NCI-H524 treated with DMSO at 0.1 percent for 48 hours (cell line): Measurements from ENCODE around the gene BPI.
"Not testable (repeated sequence)": the region's sequence is repeated elsewhere in the genome, so short reads cannot be mapped to it uniquely, and the experiment has no call there.

Source experiments
- DNase-seq: peaks from one replicate; lab custom pipeline; 2025; lab: John Stamatoyannopoulos, UW

The BPI gene

GRCh38 chr20:38303908-38304379, at the start of gene BPI:
TSS of gene BPI (plus strand) at chr20:38304156. CDS start at chr20:38304224, 68 bp downstream.
- DNase-seq: no peak

- not testable (repeated sequence) for DNase-seq
Measured at GRCh38 chr20:38254621-38255020, 49.3 kb upstream of the BPI start.

- DNase-seq: no peak
Measured at GRCh38 chr20:38255393-38255792, 48.6 kb upstream of the BPI start.

DNA sequence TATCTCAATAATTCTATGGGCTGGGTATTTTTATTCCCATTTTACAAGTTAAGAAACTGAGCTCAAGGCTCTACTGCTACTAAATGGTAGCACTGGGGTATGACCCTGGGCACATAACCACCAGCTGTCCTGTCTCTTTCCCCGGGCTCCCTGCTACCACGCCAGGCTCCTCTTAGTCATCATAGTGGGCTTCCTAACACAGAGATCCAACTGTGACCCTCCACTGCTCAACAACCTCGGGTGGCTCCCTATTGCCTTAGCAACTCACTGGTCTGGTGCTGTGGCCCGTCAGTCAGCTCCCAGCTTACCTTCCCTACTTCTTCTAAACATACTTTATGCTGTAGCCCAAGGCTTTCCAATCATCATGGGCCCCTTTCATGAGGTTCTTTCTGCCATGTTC, 47.9 kb upstream of the BPI start:
- DNase-seq: no peak

DNA sequence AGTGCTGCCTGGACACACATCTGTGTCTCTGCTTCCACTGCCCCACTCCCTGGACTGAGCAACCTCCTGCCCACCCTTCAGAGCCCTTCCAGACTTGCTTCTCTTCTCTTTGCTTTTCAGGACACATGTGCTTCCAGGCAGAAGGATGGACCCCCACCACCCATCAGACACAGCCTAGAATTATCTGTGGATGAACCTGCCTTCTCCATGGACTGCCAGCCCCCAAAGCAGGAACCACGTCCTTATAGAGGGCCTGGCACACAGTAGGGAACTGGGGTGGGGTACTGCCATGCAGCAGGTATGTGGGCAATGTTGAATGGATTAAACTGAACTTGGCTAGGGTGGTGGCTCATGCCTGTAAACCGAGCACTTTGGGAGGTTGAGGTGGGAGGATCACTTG, 47.0 kb upstream of the BPI start:
- no peak for DNase-seq

- no peak for DNase-seq
Measured at GRCh38 chr20:38258545-38259215, 45.3 kb upstream of the BPI start.

- no peak for DNase-seq
Measured at GRCh38 chr20:38260025-38260377, 44.0 kb upstream of the BPI start.

- no peak for DNase-seq
Measured at GRCh38 chr20:38260378-38261053, 43.4 kb upstream of the BPI start, which contains the start of gene KIAA1755. TSS of gene KIAA1755 (minus strand) at chr20:38260735. CDS start at chr20:38260500, 235 bp downstream.

DNA sequence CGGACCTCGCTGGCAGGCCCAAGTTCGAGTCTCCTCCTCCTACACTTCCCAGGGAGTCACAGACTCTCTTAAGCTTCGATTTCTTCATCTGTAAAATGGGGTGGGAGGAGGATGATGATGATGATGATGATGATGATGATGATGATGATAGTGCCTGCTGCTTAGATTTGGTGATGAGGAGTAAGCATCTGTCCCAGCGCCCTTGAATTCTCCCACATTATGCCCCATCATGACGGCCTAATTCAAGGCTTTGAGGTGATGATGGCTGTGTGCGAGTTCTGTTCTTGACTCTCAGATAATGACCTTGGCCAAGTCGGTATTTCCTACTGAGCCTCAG, 42.9 kb upstream of the BPI start:
- no peak for DNase-seq

DNA sequence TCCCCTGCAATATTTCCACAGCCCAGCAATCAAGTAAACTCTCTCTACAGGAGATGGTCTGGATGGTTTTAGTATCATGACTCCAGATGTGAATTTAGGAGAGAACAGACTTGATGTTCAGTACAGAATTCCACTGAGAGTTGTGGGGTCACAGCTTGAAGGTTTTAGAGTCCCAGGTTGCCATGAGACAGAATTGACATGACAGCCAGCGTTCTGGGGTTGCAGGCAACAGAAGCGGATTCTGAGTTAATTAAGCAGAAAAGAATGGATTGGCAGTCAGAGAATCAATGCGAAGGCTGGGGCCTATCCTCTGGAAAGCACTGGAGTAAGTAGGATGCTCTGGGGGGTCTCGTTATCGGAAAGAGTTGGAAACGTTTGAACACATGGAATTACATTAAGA, 41.0 kb upstream of the BPI start:
- DNase-seq: no peak

- DNase-seq: no peak
Measured at GRCh38 chr20:38266426-38266825, 37.5 kb upstream of the BPI start.

DNA sequence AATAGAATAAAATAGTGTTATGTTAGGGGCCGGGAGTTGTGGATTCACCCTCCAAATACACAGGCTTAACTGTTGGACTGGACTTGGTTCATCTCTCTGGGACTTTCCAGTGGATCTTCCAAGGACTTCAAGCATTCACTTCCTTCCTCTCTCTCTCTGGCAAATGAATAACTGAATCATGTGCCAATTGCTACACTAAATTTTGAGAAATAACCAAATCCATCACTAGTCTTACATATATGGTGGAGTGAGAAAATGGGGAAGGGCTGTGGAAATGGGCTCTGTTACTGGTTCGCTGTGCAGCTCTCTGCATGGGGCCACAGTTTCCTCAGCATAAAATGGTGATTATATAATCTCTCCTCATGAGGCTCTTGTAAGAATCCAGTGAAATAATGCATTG, 36.7 kb upstream of the BPI start:
- DNase-seq: no peak

DNA sequence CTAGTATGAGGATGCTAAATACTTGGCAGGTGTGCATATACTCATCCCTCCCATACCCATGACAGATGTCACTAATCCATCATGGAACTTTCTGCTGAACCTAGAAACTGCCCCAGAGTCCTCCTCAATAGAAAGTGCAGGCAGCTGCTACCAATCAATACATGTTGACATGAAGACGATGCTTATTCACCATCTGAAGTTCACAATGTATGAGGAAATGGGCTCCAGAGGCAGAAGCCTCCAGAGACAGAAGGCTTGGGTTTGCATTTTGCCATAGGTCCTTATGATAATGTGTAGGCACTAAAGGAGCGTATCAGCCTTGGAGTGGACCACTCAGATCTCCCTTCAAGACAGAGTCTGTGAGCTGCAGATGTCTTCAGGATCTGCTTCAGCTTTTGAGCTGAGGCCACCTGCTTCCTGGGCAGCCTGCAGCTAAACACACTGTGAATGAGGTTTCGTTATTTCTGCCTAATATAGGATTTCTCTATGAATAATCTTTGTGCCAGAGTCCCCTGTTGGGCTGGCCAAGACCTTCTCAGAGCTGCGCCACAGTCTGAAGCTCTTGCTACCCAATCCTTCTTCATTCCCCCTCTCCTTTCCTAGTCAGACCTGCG, 35.9 kb upstream of the BPI start:
- DNase-seq: peak; percentile 87

GRCh38 chr20:38269040-38269439, 34.9 kb upstream of the BPI start:
- no peak for DNase-seq

DNA sequence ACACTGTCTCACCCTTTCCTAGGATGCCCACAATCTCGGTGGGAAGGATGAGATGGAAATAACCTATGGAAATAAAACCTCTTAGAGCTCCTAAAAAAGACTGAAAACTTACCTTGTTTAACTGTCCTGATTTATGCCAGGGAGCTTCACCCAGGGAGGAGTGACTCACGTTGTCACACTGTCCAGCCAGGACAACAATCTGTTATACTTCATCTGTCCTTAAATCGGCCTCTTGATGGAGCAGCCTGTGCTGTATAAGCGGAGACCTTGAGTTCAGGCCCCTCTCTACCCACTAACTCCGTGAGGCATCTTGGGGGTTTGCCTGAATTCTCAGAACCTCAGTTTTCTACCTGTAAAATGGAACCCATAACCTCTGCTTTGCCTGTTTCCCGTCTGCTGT, 34.2 kb upstream of the BPI start:
- no peak for DNase-seq

- no peak for DNase-seq
Measured at GRCh38 chr20:38270869-38271605, 32.9 kb upstream of the BPI start.

DNA sequence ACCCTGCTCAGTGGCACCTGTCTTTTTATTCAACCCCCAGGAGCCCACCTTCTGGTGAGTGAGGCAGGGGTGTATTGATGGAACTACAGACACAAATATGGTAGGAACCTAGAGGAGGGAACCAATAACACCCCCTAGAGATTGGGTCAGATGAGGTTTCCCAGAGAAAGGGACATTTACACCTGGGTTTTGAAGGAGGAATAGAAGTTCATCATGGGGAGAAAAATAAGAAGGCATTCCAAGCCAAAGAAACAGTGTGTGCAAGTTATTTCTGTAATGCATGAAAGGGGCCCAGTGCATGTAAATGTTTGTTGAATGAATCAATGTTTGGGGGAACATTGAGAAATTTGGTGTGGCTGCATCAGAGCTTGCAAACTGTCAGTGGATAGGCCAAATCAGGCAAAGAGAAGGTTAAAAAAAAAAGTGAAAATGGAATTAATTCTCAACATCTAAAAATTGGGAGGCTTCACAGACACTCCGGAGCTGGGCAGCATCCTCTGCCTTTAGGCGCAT, 32.3 kb upstream of the BPI start:
- DNase-seq: no peak

DNA sequence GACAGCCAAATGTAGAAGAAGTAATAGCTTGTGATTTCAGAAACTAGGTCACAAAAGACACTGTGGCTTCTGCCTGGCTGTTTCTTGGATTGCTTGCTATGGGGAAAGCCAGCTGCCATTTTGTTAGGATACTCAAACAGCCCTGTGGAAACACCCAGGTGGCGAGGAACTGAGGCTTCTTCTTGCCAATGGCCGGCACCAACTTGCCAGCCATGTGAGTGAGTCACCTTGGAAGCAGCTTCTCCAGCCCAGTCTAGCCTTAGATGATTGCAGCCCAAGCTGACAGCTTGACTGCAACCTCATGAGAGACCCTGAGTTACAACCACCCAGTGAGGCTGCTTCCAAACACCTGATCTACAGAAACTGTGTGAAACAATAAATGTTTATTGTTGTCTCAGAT, 31.6 kb upstream of the BPI start:
- no peak for DNase-seq

GRCh38 chr20:38272961-38273360, 31.0 kb upstream of the BPI start:
- DNase-seq: no peak

- no peak for DNase-seq
Measured at GRCh38 chr20:38275815-38276550, 28.0 kb upstream of the BPI start.

GRCh38 chr20:38277285-38277684, 26.7 kb upstream of the BPI start:
- no peak for DNase-seq

- DNase-seq: no peak
Measured at GRCh38 chr20:38277691-38278090, 26.3 kb upstream of the BPI start.
